DMS79 (cell line): ENCODE results near the gene NPAS3.

Source experiments
- DNase-seq: peaks from one replicate; lab custom pipeline; 2025; lab: John Stamatoyannopoulos, UW

Gene NPAS3

GRCh38 chr14:33516898-33517436 is 578.3 kb downstream of the NPAS3 start:
- no peak for DNase-seq

- DNase-seq = no peak
Measured at GRCh38 chr14:33521192-33521591, 582.5 kb downstream of the NPAS3 start.

- no peak for DNase-seq
Measured at GRCh38 chr14:33524244-33524643, 585.6 kb downstream of the NPAS3 start.

GRCh38 chr14:33525626-33526025 is 586.9 kb downstream of the NPAS3 start:
- no peak for DNase-seq

- DNase-seq = no peak
Measured at GRCh38 chr14:33527023-33527634, 588.5 kb downstream of the NPAS3 start.

- DNase-seq = no peak
Measured at GRCh38 chr14:33528655-33529054, 590.0 kb downstream of the NPAS3 start.

GRCh38 chr14:33529787-33530757 is 591.4 kb downstream of the NPAS3 start:
- DNase-seq = no peak

GRCh38 chr14:33532553-33532952 is 593.9 kb downstream of the NPAS3 start:
- no peak for DNase-seq

- no peak for DNase-seq
Measured at GRCh38 chr14:33534104-33534503, 595.4 kb downstream of the NPAS3 start.

- no peak for DNase-seq
Measured at GRCh38 chr14:33534632-33535031, 596.0 kb downstream of the NPAS3 start.

GRCh38 chr14:33539918-33540357 is 601.3 kb downstream of the NPAS3 start:
- no peak for DNase-seq

- no peak for DNase-seq
Measured at GRCh38 chr14:33541171-33541570, 602.5 kb downstream of the NPAS3 start.

GRCh38 chr14:33542338-33543287 is 603.9 kb downstream of the NPAS3 start:
- no peak for DNase-seq

GRCh38 chr14:33545696-33546095 is 607.0 kb downstream of the NPAS3 start:
- no peak for DNase-seq

GRCh38 chr14:33548606-33549005 is 609.9 kb downstream of the NPAS3 start:
- no peak for DNase-seq

GRCh38 chr14:33551963-33552362 is 613.3 kb downstream of the NPAS3 start:
- DNase-seq = no peak

- DNase-seq = no peak
Measured at GRCh38 chr14:33553706-33554278, 615.1 kb downstream of the NPAS3 start.

GRCh38 chr14:33554988-33555387 is 616.3 kb downstream of the NPAS3 start:
- no peak for DNase-seq

- DNase-seq = no peak
Measured at GRCh38 chr14:33555710-33556350, 617.2 kb downstream of the NPAS3 start.

GRCh38 chr14:33556382-33557121 is 617.9 kb downstream of the NPAS3 start:
- no peak for DNase-seq
